GM23338 (cell line): ENCODE measurements around the gene AFF3. TPM values are rescaled to one million over a fixed set of nuclear protein-coding genes. Genes with fewer than 3 reads are reported as not detected.

Experiments
- ATAC-seq: fragments of 200-7000 bp; cut with Tn5 transposase; 3 replicates; pipeline ENCODE4 v1.9.1; 2020
- DNase-seq: peaks from one replicate; pipeline ENCODE4 v3.0.0-alpha.2; 2015; ENCODE audit warnings: low spot score
- H2AFZ ChIP-seq: fragments of 200-600 bp; sonication (generic); 2 replicates; pipeline ENCODE4 v1.8.0; 2016; ENCODE audit warnings: antibody characterized with exemption, mild to moderate bottlenecking, moderate library complexity
- H3F3A ChIP-seq: fragments of 200-600 bp; sonication (generic); replicated peaks from 2 replicates; pipeline ENCODE4 v1.8.0; 2017; ENCODE audit warnings: antibody characterized with exemption, mixed run types, low read depth
- H3K27ac ChIP-seq: fragments of 200-600 bp; sonication (generic); 2 replicates; pipeline ENCODE4 v1.6.1; 2016; ENCODE audit warnings: low read depth
- H3K27me3 ChIP-seq: fragments of 200-600 bp; sonication (generic); 2 replicates; pipeline ENCODE4 v1.8.0; 2016; ENCODE audit warnings: mild to moderate bottlenecking, mixed run types, moderate library complexity; ENCODE audit not compliant: insufficient read depth
- H3K36me3 ChIP-seq: fragments of 200-600 bp; sonication (generic); 2 replicates; pipeline ENCODE4 v1.8.0; 2016; ENCODE audit warnings: mild to moderate bottlenecking; ENCODE audit not compliant: insufficient read depth
- H3K4me1 ChIP-seq: fragments of 200-600 bp; sonication (generic); 2 replicates; pipeline ENCODE4 v1.8.0; 2016; ENCODE audit warnings: mild to moderate bottlenecking, moderate library complexity; ENCODE audit not compliant: insufficient read depth
- H3K4me2 ChIP-seq: fragments of 200-600 bp; sonication (generic); 2 replicates; pipeline ENCODE4 v1.7.1; 2017; ENCODE audit warnings: mixed run types
- H3K4me3 ChIP-seq: fragments of 200-600 bp; sonication (generic); 2 replicates; pipeline ENCODE4 v1.6.1; 2016; ENCODE audit warnings: mixed run types
- H3K79me2 ChIP-seq: fragments of 200-600 bp; sonication (generic); replicated peaks from 2 replicates; pipeline ENCODE4 v1.8.0; 2017; ENCODE audit warnings: mild to moderate bottlenecking; ENCODE audit not compliant: insufficient read depth
- H3K9me2 ChIP-seq: fragments of 200-600 bp; sonication (generic); 2 replicates; pipeline ENCODE4 v1.8.0; 2017; ENCODE audit not compliant: insufficient read depth
- H4K20me1 ChIP-seq: fragments of 200-600 bp; sonication (generic); replicated peaks from 2 replicates; pipeline ENCODE4 v1.8.0; 2017; ENCODE audit warnings: mild to moderate bottlenecking; ENCODE audit not compliant: insufficient read depth
- H3K27ac Mint-ChIP-seq: 2 replicates; pipeline ENCODE4 v1.8.0; 2020; ENCODE audit warnings: inconsistent platforms, mild to moderate bottlenecking, moderate library complexity, mixed read lengths
- H3K27me3 Mint-ChIP-seq: 3 replicates; pipeline ENCODE4 v1.8.0; 2022; ENCODE audit warnings: low read depth, mild to moderate bottlenecking, moderate library complexity, mixed read lengths, inconsistent platforms; ENCODE audit not compliant: insufficient read depth, poor library complexity
- H3K36me3 Mint-ChIP-seq: 3 replicates; pipeline ENCODE4 v1.8.0; 2021; ENCODE audit warnings: low read depth, mild to moderate bottlenecking, inconsistent platforms, moderate library complexity, mixed read lengths
- H3K4me1 Mint-ChIP-seq: 3 replicates; pipeline ENCODE4 v1.8.0; 2020; ENCODE audit warnings: mild to moderate bottlenecking, inconsistent platforms, mixed read lengths
- H3K4me3 Mint-ChIP-seq: 3 replicates; pipeline ENCODE4 v1.8.0; 2021; ENCODE audit warnings: moderate library complexity, mild to moderate bottlenecking, inconsistent platforms, mixed read lengths
- H3K9me3 Mint-ChIP-seq: 3 replicates; pipeline ENCODE4 v1.8.0; 2020; ENCODE audit warnings: moderate library complexity, mild to moderate bottlenecking, inconsistent platforms, mixed read lengths
- CREB1 ChIP-seq: fragments of 250-450 bp; sonication (Bioruptor Pico); IDR thresholded peaks from 2 replicates; pipeline ENCODE4 v1.5.0; 2020; ENCODE audit warnings: low read depth, mild to moderate bottlenecking, moderate library complexity
- EZH2 ChIP-seq: fragments of 200-600 bp; sonication (generic); IDR thresholded peaks from one replicate; pipeline ENCODE4 v1.8.0; 2017; ENCODE audit warnings: antibody characterized with exemption, mild to moderate bottlenecking, low read depth; ENCODE audit not compliant: unreplicated experiment
- JUNB ChIP-seq: IDR thresholded peaks from one replicate; pipeline ENCODE4 v1.6.1; 2016; ENCODE audit warnings: antibody characterized with exemption; ENCODE audit not compliant: unreplicated experiment
- NANOG ChIP-seq: IDR thresholded peaks from 2 replicates; pipeline ENCODE4 v1.6.1; 2016; ENCODE audit warnings: antibody characterized with exemption, borderline replicate concordance
- STAT1 ChIP-seq: IDR thresholded peaks from one replicate; pipeline ENCODE4 v1.6.1; 2016; ENCODE audit warnings: antibody characterized with exemption; ENCODE audit not compliant: unreplicated experiment
- ZNF114 ChIP-seq: fragments of 250-450 bp; sonication (Bioruptor Pico); IDR thresholded peaks from 2 replicates; pipeline ENCODE4 v1.5.0; 2020; ENCODE audit warnings: mild to moderate bottlenecking, moderate library complexity
- ZNF331 ChIP-seq: fragments of 250-450 bp; sonication (Bioruptor Pico); IDR thresholded peaks from 2 replicates; pipeline ENCODE4 v1.5.0; 2020; ENCODE audit warnings: low read depth, mild to moderate bottlenecking, moderate library complexity
- ZNF462 ChIP-seq: fragments of 250-450 bp; sonication (Bioruptor Pico); IDR thresholded peaks from 2 replicates; pipeline ENCODE4 v1.5.0; 2020; ENCODE audit warnings: mild to moderate bottlenecking, moderate library complexity
- polyA plus RNA-seq: library from polyadenylated mRNA; unstranded; fragments of >200 nt; fragmentation: Nextera tagmentation; extraction: Ambion mirVana; gene quantifications from 2 replicates; pipeline ENCODE4 v1.2.1, GENCODE V29; 2016
- total RNA-seq: library from RNA; depleted of rRNA; stranded (reverse); fragments of >200 nt; shearing (Covaris generic); gene quantifications from 2 replicates; pipeline ENCODE4 v1.2.3, GENCODE V29; 2014

Gene AFF3
- total and polyA plus RNA-seq, 2 experiments from 2014 or later, result 0.73 to 1.4 TPM

GRCh38 chr2:100071335-100072043 is 70.9 kb downstream of the AFF3 start:
- H3K79me2 ChIP-seq, result no peaks in the 10 kb centered on the region
- no peaks in the 10 kb centered on the region for H3K27me3 ChIP-seq
- no peaks in the 10 kb centered on the region for H3K4me1 ChIP-seq
- H3K36me3 ChIP-seq, result no peaks in the 10 kb centered on the region
- no peaks in the 10 kb centered on the region for H3K9me2 ChIP-seq
- Mint-ChIP-seq H3K9me3 (no peaks in the 10 kb centered on the region; the same call in 2 of the 3 replicates), H3K4me1 (peaks cover 11% of the 10 kb centered on the region), H3K36me3 (no peaks in the 10 kb centered on the region), H3K4me3 (no peak overlapping the region), H3K27me3 (no peaks in the 10 kb centered on the region), H3K27ac (no peak overlapping the region)
- no peak overlapping the region for H3K27ac ChIP-seq
- no peak for TF ChIP-seq EZH2
- TF ChIP-seq ZNF331 (CRISPR knock-in tag), result no peak
- TF ChIP-seq NANOG, result no peak
- no peak for TF ChIP-seq ZNF114 (CRISPR knock-in tag)
- TF ChIP-seq CREB1, result no peak
- no peak for TF ChIP-seq STAT1
- TF ChIP-seq ZNF462 (CRISPR knock-in tag), result no peak
- no peak for TF ChIP-seq JUNB
- H3K4me3 ChIP-seq, result no peak overlapping the region
- no peak overlapping the region for H3K4me2 ChIP-seq
- DNase-seq (no peak), ATAC-seq (no peak)
- no peaks in the 10 kb centered on the region for H4K20me1 ChIP-seq
- H3F3A ChIP-seq, result no peaks in the 10 kb centered on the region
- no peak overlapping the region for H2AFZ ChIP-seq
